ENCODE results near the gene NIBAN1.
A peak's percentile ranks its signal among the peaks of the same experiment; 100 is the strongest.
"Not testable (repeated sequence)": the region's sequence is repeated elsewhere in the genome, so short reads cannot be mapped to it uniquely, and the experiment has no call there.

The NIBAN1 gene

GRCh38 chr1:185010361-185010760 lies 36.1 kb upstream of the NIBAN1 start:
- H3K27ac Mint-ChIP-seq, result no peak overlapping the region
- H3K4me1 Mint-ChIP-seq, result peaks cover 5% of the 10 kb centered on the region
- H3K9me3 Mint-ChIP-seq, result no peaks in the 10 kb centered on the region
- H3K36me3 Mint-ChIP-seq (ENCODE audit: low read depth), result no peaks in the 10 kb centered on the region
- no peak for DNase-seq
- H3K4me3 Mint-ChIP-seq, result no peak overlapping the region
- TF ChIP-seq, protein P1, sequence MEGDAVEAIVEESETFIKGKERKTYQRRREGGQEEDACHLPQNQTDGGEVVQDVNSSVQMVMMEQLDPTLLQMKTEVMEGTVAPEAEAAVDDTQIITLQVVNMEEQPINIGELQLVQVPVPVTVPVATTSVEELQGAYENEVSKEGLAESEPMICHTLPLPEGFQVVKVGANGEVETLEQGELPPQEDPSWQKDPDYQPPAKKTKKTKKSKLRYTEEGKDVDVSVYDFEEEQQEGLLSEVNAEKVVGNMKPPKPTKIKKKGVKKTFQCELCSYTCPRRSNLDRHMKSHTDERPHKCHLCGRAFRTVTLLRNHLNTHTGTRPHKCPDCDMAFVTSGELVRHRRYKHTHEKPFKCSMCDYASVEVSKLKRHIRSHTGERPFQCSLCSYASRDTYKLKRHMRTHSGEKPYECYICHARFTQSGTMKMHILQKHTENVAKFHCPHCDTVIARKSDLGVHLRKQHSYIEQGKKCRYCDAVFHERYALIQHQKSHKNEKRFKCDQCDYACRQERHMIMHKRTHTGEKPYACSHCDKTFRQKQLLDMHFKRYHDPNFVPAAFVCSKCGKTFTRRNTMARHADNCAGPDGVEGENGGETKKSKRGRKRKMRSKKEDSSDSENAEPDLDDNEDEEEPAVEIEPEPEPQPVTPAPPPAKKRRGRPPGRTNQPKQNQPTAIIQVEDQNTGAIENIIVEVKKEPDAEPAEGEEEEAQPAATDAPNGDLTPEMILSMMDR (IDR thresholded peaks at IDR 0.05), result no peak
- peaks cover 5% of the 10 kb centered on the region for H3K27me3 Mint-ChIP-seq (ENCODE audit: low read depth, poor library complexity)

DNA sequence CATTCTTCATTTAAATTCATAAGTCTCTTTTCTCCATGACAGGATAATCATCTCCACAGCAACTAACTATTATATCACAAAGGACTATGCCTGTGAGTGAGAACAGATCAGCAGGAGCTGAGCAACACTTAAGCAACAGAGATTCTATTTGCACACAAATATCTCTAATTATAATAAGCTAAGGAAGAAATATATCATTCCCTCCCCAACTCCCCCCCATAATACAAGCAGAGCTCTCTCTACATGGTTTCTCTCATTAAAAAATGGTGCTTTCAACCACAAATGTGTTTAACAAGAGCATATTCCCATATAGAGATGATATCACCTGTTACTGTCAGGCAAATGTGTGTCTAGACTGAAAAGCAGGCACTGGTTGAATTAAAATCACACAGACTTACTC lies 34.5 kb upstream of the NIBAN1 start:
- no peak for DNase-seq
- peaks cover 5% of the 10 kb centered on the region for H3K27me3 Mint-ChIP-seq (ENCODE audit: low read depth, poor library complexity)
- H3K4me3 Mint-ChIP-seq, result no peak overlapping the region
- no peaks in the 10 kb centered on the region for H3K4me1 Mint-ChIP-seq
- H3K36me3 Mint-ChIP-seq (ENCODE audit: low read depth), result no peaks in the 10 kb centered on the region
- no peak overlapping the region for H3K27ac Mint-ChIP-seq
- TF ChIP-seq, protein P1 (IDR thresholded peaks at IDR 0.05), result no peak
- H3K9me3 Mint-ChIP-seq, result peaks cover 3% of the 10 kb centered on the region

DNA sequence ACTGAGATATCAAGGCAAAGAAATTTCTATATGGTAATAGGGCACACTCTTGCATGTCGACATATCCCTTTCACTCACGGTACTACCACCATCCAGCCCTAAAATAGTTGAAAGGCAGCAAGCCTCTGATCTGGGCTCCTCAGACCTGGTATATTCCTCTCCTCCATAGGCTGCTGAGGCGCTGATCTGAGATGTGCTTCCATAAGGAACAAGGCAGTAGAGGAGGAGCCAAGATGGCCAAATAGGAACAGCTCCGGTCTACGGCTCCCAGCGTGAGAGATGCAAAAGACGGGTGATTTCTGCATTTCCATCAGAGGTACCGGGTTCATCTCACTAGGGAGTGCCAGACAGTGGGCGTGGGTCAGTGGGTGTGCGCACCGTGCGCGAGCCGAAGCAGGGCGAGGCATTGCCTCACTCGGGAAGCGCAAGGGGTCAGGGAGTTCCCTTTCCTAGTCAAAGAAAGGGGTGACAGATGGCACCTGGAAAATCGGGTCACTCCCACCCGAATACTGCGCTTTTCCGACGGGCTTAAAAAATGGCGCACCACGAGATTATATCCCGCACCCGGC lies 27.1 kb upstream of the NIBAN1 start:
- not testable (repeated sequence) for H3K4me1 Mint-ChIP-seq; DNase-seq; H3K36me3 Mint-ChIP-seq (ENCODE audit: low read depth); H3K27ac Mint-ChIP-seq; H3K27me3 Mint-ChIP-seq (ENCODE audit: low read depth, poor library complexity); H3K4me3 Mint-ChIP-seq
- peaks cover 19% of the 10 kb centered on the region for H3K9me3 Mint-ChIP-seq

GRCh38 chr1:184999974-185000373 lies 25.7 kb upstream of the NIBAN1 start:
- peaks cover 25% of the 10 kb centered on the region for H3K9me3 Mint-ChIP-seq
- peak overlapping the region; percentile 31 for H3K27ac Mint-ChIP-seq
- not testable (repeated sequence) for H3K27me3 Mint-ChIP-seq (ENCODE audit: low read depth, poor library complexity); H3K4me3 Mint-ChIP-seq; DNase-seq; H3K36me3 Mint-ChIP-seq (ENCODE audit: low read depth); H3K4me1 Mint-ChIP-seq

GRCh38 chr1:184994301-184994700 lies 20.0 kb upstream of the NIBAN1 start:
- no peak overlapping the region for H3K4me3 Mint-ChIP-seq
- peaks cover 5% of the 10 kb centered on the region for H3K36me3 Mint-ChIP-seq (ENCODE audit: low read depth)
- no peak for DNase-seq
- H3K9me3 Mint-ChIP-seq, result peaks cover 15% of the 10 kb centered on the region
- no peaks in the 10 kb centered on the region for H3K4me1 Mint-ChIP-seq
- H3K27ac Mint-ChIP-seq, result no peak overlapping the region
- H3K27me3 Mint-ChIP-seq (ENCODE audit: low read depth, poor library complexity), result peaks cover 10% of the 10 kb centered on the region
- TF ChIP-seq, protein P1 (IDR thresholded peaks at IDR 0.05), result no peak

GRCh38 chr1:184992271-184992670 lies 18.0 kb upstream of the NIBAN1 start:
- Mint-ChIP-seq H3K27ac (no peak overlapping the region), H3K4me3 (no peak overlapping the region), H3K27me3 (ENCODE audit: low read depth, poor library complexity) (peaks cover 13% of the 10 kb centered on the region), H3K36me3 (ENCODE audit: low read depth) (peaks cover 5% of the 10 kb centered on the region), H3K4me1 (no peaks in the 10 kb centered on the region), H3K9me3 (peaks cover 15% of the 10 kb centered on the region)
- TF ChIP-seq, protein P1 (IDR thresholded peaks at IDR 0.05), result no peak
- no peak for DNase-seq

- Mint-ChIP-seq H3K9me3 (peaks cover 10% of the 10 kb centered on the region), H3K4me1 (no peaks in the 10 kb centered on the region), H3K4me3 (no peak overlapping the region), H3K27me3 (ENCODE audit: low read depth, poor library complexity) (peaks cover 19% of the 10 kb centered on the region), H3K27ac (no peak overlapping the region), H3K36me3 (ENCODE audit: low read depth) (peaks cover 5% of the 10 kb centered on the region)
- TF ChIP-seq, protein P1 (IDR thresholded peaks at IDR 0.05), result no peak
- no peak for DNase-seq
These were observed 15.9 kb upstream of the NIBAN1 start for GRCh38 chr1:184990204-184990603.

Measured in nephron progenitor cell (in vitro differentiated cells).